Subcutaneous adipose tissue (tissue), 4 donors: ENCODE data around the gene GALNT14. TPM values are rescaled to one million over a fixed set of nuclear protein-coding genes. Genes with fewer than 3 reads are reported as not detected.

Source experiments
- CTCF ChIP-seq: fragments of 450-650 bp; IDR thresholded peaks from one replicate; pipeline ENCODE4 v1.5.1; 2016; ENCODE audit warnings: low read depth, mild to moderate bottlenecking, control low read depth, antibody characterized with exemption, moderate library complexity
- total RNA-seq, 4 donors: library from RNA; depleted of rRNA; stranded (reverse); fragments of >200 nt; gene quantifications; one replicate each; pipeline ENCODE4 v1.1.0, GENCODE V29; 2016

The GALNT14 gene
- total RNA-seq, 4 donors from 2014 or later = 0.66 to 1.1 (median 0.90) TPM

DNA sequence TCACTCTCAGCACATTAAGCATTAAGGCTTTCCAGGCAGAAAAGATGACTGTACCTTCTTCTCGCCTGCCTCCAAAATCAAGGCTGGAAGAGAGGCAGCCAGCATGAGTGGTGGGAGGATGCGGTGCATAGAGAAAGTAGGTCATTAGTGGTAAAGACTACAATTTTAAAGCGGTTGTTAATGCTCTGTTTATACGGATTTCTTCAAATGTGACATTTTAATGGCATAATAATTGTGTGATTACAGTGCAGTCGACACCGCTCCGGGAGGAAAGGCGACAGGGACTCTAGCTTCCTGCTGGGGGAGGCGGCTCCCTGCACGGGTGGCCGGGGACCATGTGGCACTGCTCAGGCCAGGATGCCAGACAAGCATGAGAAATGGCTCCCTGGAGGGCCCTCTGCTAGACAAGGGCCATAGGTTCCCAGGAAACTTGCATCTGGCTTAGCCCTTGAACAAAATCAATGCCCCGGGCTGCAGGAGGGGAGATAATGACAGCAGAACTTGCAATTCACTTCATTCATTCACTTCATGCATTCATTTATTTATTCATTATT, 129.6 kb downstream of the GALNT14 start:
- TF ChIP-seq CTCF = no peak

GRCh38 chr2:31004257-31004656, 134.0 kb downstream of the GALNT14 start:
- TF ChIP-seq CTCF = no peak

GRCh38 chr2:31003749-31004148, 134.5 kb downstream of the GALNT14 start:
- TF ChIP-seq CTCF = no peak

GRCh38 chr2:31002537-31003150, 135.6 kb downstream of the GALNT14 start:
- no peak for TF ChIP-seq CTCF

DNA sequence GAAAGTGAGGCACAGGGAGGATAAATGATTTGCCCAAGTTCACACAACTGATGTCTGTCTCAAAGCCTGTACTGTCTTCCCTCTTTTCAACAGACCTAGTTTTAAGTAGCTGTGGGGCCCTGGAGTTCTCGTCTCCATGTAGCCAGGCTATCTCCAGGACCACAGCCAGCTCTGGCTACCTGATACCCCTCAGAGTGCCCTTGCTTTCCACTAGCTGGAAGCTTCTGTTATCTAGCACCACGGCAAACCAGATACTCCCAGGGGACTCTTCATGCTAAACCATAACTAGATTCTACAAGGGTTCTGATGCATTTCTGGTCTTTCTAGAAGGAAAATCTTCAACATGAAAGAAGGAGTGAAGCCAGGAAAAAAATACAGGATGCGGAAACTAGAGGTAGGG, 137.3 kb downstream of the GALNT14 start:
- no peak for TF ChIP-seq CTCF

DNA sequence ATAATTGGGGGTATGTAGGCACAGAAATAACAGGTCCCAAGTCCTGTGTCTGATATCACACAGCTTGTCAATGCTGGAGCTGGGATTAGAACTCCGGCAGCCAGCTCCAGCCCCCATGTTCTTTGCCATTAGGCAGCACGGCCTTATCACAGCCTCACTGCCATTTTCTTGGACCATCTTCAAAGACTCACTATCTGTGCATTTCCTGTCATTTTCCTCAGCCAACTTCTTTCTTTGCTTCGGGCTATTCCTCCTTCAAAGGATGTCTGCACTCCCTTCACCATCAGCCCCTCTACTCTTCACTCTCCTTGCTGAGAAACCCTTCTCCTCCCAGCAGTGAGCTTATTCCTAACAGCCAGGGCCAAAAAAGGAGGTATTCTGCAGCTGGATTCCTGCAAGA, 139.6 kb downstream of the GALNT14 start:
- no peak for TF ChIP-seq CTCF

DNA sequence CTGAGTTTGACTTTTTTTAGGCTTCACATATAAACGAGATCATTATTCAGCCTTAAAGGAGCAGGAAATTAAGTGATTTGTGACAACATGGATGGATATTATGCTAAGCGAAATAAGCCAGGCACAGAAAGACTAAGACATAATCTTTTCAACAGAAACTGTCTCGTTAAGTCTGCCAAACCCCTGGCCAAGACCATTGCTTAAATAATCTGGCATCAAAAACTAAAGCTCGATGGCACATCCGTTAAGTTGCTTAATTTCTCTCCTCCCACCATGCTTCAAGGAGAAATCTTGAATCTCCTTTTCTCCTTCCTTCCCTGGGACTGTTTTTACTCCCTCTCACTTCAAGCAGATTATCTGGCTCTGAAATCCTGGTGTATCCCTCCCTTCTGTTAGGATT, 140.3 kb downstream of the GALNT14 start:
- TF ChIP-seq CTCF = no peak
